Measurements from ENCODE around the gene CENPT. TPM values are rescaled to one million over a fixed set of nuclear protein-coding genes. Genes with fewer than 3 reads are reported as not detected.

The CENPT gene
- total RNA-seq, 1 experiment from 2014 or later: 30.1 TPM

Small RNAs within 50 kb of the gene (small RNA-seq; reads per million reads assigned to genes)
- gene AC040162.2: not detected
- gene NRN1L: not detected

Other genes starting within 250 kb of the CENPT start
- gene CARMIL2, start 202.5 kb downstream of the CENPT start, total RNA-seq (2014; rRNA removed; shearing (Covaris generic)): 4.3 and 12.0 TPM in 2 replicates
- gene ACD, start 187.4 kb downstream of the CENPT start, total RNA-seq (2014; rRNA removed; shearing (Covaris generic)): 39.8 and 47.9 TPM in 2 replicates
- 2.8 and 3.8 TPM in 2 replicates for gene PARD6A, start 186.7 kb downstream of the CENPT start, total RNA-seq (2014; rRNA removed; shearing (Covaris generic))
- 25.6 and 26.2 TPM in 2 replicates for gene ENKD1, start 180.9 kb downstream of the CENPT start, total RNA-seq (2014; rRNA removed; shearing (Covaris generic))
- gene C16orf86, start 180.9 kb downstream of the CENPT start, total RNA-seq (2014; rRNA removed; shearing (Covaris generic)): 0.27 and 2.5 TPM in 2 replicates
- gene GFOD2, start 128.4 kb downstream of the CENPT start, total RNA-seq (2014; rRNA removed; shearing (Covaris generic)): 20.4 and 24.4 TPM in 2 replicates
- gene RANBP10, start 41.1 kb downstream of the CENPT start, total RNA-seq (2014; rRNA removed; shearing (Covaris generic)): 6.2 and 10.8 TPM in 2 replicates
- 0.18 TPM in 1 of 2 replicates, not detected in the other for gene TSNAXIP1, start 40.8 kb downstream of the CENPT start, total RNA-seq (2014; rRNA removed; shearing (Covaris generic))
- gene THAP11, start 5.4 kb downstream of the CENPT start, total RNA-seq (2014; rRNA removed; shearing (Covaris generic)): 91.5 and 105 TPM in 2 replicates
- gene NUTF2, start 760 bp downstream of the CENPT start, total RNA-seq (2014; rRNA removed; shearing (Covaris generic)): 236 and 318 TPM in 2 replicates
- gene EDC4, start 25.4 kb upstream of the CENPT start, total RNA-seq (2014; rRNA removed; shearing (Covaris generic)): 64.5 and 78.1 TPM in 2 replicates
- gene NRN1L, start 37.2 kb upstream of the CENPT start, total RNA-seq (2014; rRNA removed; shearing (Covaris generic)): not detected in 2 replicates
- 5.9 and 7.0 TPM in 2 replicates for gene PSKH1, start 45.6 kb upstream of the CENPT start, total RNA-seq (2014; rRNA removed; shearing (Covaris generic))
- gene CTRL, start 84.2 kb upstream of the CENPT start, total RNA-seq (2014; rRNA removed; shearing (Covaris generic)): 2.5 and 2.9 TPM in 2 replicates
- gene PSMB10, start 89.2 kb upstream of the CENPT start, total RNA-seq (2014; rRNA removed; shearing (Covaris generic)): 62.2 and 72.3 TPM in 2 replicates
- 3.3 and 3.5 TPM in 2 replicates for gene LCAT, start 96.4 kb upstream of the CENPT start, total RNA-seq (2014; rRNA removed; shearing (Covaris generic))
- gene SLC12A4, start 120.9 kb upstream of the CENPT start, total RNA-seq (2014; rRNA removed; shearing (Covaris generic)): 17.3 and 21.5 TPM in 2 replicates
- not detected in 2 replicates for gene DPEP3, start 132.8 kb upstream of the CENPT start, total RNA-seq (2014; rRNA removed; shearing (Covaris generic))
- not detected in 2 replicates for gene DPEP2, start 151.8 kb upstream of the CENPT start, total RNA-seq (2014; rRNA removed; shearing (Covaris generic))
- not detected in 2 replicates for gene DPEP2NB, start 168.2 kb upstream of the CENPT start, total RNA-seq (2014; rRNA removed; shearing (Covaris generic))
- 18.9 and 22.5 TPM in 2 replicates for gene DDX28, start 175.5 kb upstream of the CENPT start, total RNA-seq (2014; rRNA removed; shearing (Covaris generic))
- gene DUS2, start 175.6 kb upstream of the CENPT start, total RNA-seq (2014; rRNA removed; shearing (Covaris generic)): 15.4 and 18.2 TPM in 2 replicates
- 14.9 and 15.4 TPM in 2 replicates for gene NFATC3, start 237.7 kb upstream of the CENPT start, total RNA-seq (2014; rRNA removed; shearing (Covaris generic))